Ishikawa (cell line): ENCODE results near the gene GPC6.

Source experiments
- CEBPB ChIP-seq: IDR thresholded peaks from 2 replicates; pipeline ENCODE4 v1.6.1; 2012
- CREB1 ChIP-seq: IDR thresholded peaks from 2 replicates; pipeline ENCODE4 v1.6.1; 2012; ENCODE audit warnings: low read depth
- EGR1 ChIP-seq: IDR thresholded peaks from 2 replicates; pipeline ENCODE4 v1.6.1; 2012
- EP300 ChIP-seq: IDR thresholded peaks from 2 replicates; pipeline ENCODE4 v1.6.1; 2012; ENCODE audit warnings: borderline replicate concordance
- FOXM1 ChIP-seq: IDR thresholded peaks from 2 replicates; pipeline ENCODE4 v1.6.1; 2012; ENCODE audit warnings: low read depth, borderline replicate concordance
- NFIC ChIP-seq: IDR thresholded peaks from 2 replicates; pipeline ENCODE4 v1.6.1; 2012
- RAD21 ChIP-seq: IDR thresholded peaks from 2 replicates; pipeline ENCODE4 v1.6.1; 2012; ENCODE audit warnings: low read depth
- REST ChIP-seq: IDR thresholded peaks from 2 replicates; pipeline ENCODE4 v1.6.1; 2012; ENCODE audit warnings: low read depth, mild to moderate bottlenecking
- TAF1 ChIP-seq: IDR thresholded peaks from 2 replicates; pipeline ENCODE4 v1.6.1; 2012; ENCODE audit warnings: low read depth, mild to moderate bottlenecking
- TCF12 ChIP-seq: IDR thresholded peaks from 2 replicates; pipeline ENCODE4 v1.6.1; 2012; ENCODE audit warnings: low read depth
- TEAD4 ChIP-seq: IDR thresholded peaks from 2 replicates; pipeline ENCODE4 v1.6.1; 2012
- YY1 ChIP-seq: IDR thresholded peaks from 2 replicates; pipeline ENCODE4 v1.6.1; 2012; ENCODE audit warnings: low read depth
- ZBTB7A ChIP-seq: IDR thresholded peaks from 2 replicates; pipeline ENCODE4 v1.6.1; 2012; ENCODE audit warnings: low read depth
- TF ChIP-seq, protein P1 (sequence below): IDR thresholded peaks from 2 replicates; pipeline ENCODE4 v1.6.1; 2012
- TF ChIP-seq, protein P2 (sequence below): IDR thresholded peaks from 2 replicates; pipeline ENCODE4 v1.6.1; 2012

The GPC6 gene

GRCh38 chr13:93646245-93646644 lies 419.6 kb downstream of the GPC6 start:
- TF ChIP-seq RAD21 (no peak), YY1 (no peak), FOXM1 (no peak), NFIC (no peak), TCF12 (no peak), ZBTB7A (no peak), TAF1 (no peak), TEAD4 (no peak), EGR1 (no peak), REST (no peak), CREB1 (no peak)
- TF ChIP-seq, protein P1, sequence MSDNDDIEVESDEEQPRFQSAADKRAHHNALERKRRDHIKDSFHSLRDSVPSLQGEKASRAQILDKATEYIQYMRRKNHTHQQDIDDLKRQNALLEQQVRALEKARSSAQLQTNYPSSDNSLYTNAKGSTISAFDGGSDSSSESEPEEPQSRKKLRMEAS: no peak
- TF ChIP-seq, protein P2, sequence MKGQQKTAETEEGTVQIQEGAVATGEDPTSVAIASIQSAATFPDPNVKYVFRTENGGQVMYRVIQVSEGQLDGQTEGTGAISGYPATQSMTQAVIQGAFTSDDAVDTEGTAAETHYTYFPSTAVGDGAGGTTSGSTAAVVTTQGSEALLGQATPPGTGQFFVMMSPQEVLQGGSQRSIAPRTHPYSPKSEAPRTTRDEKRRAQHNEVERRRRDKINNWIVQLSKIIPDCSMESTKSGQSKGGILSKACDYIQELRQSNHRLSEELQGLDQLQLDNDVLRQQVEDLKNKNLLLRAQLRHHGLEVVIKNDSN: no peak

DNA sequence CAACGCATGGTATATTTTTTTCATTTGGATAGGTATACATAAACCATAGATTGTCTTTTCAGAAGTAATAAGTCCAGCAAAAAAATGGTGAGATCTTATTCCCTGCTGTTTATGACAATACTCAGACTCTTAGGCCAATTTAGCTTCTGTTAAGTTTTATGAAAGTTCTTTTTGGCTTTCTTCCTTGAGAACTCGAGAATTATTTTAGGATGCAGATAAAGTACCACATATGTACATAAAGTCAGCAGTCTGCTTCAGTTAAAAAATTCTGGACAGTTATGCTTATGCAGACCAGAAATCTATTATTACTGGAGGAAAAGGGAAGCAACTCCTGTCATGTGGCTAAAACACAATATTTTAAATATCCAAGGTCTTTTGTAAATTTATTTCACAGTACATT lies 422.9 kb downstream of the GPC6 start:
- TF ChIP-seq EP300 (no peak), EGR1 (no peak), TCF12 (no peak), ZBTB7A (no peak), CREB1 (no peak), TAF1 (no peak), YY1 (no peak), TEAD4 (no peak), RAD21 (no peak), REST (no peak)
- TF ChIP-seq, protein P1: no peak
- TF ChIP-seq, protein P2: no peak

GRCh38 chr13:93653776-93654175 lies 427.2 kb downstream of the GPC6 start:
- TF ChIP-seq NFIC: no peak
- TF ChIP-seq, protein P1: no peak
- no peak for TF ChIP-seq REST
- TF ChIP-seq TCF12: no peak
- TF ChIP-seq EGR1: no peak
- TF ChIP-seq, protein P2: no peak

GRCh38 chr13:93655154-93655553 lies 428.5 kb downstream of the GPC6 start:
- TF ChIP-seq TEAD4: no peak
- TF ChIP-seq ZBTB7A: no peak
- TF ChIP-seq, protein P2: no peak
- no peak for TF ChIP-seq REST
- TF ChIP-seq CREB1: no peak
- no peak for TF ChIP-seq NFIC
- no peak for TF ChIP-seq FOXM1
- no peak for TF ChIP-seq YY1
- TF ChIP-seq TCF12: no peak
- TF ChIP-seq, protein P1: no peak
- no peak for TF ChIP-seq RAD21
- no peak for TF ChIP-seq EP300
- TF ChIP-seq TAF1: no peak
- TF ChIP-seq CEBPB: no peak
